NCI-H2171 treated with DMSO at 0.1 percent for 48 hours (cell line): ENCODE measurements around the gene RIT1.
"Not testable (repeated sequence)": the region's sequence is repeated elsewhere in the genome, so short reads cannot be mapped to it uniquely, and the experiment has no call there.

Experiments used
- DNase-seq: peaks from one replicate; lab custom pipeline; 2025; lab: John Stamatoyannopoulos, UW

RIT1 gene

GRCh38 chr1:155933591-155934096 is 22.5 kb upstream of the RIT1 start:
- DNase-seq: no peak

GRCh38 chr1:155932487-155932886 is 21.3 kb upstream of the RIT1 start:
- DNase-seq: no peak

- no peak for DNase-seq
Observed at GRCh38 chr1:155932081-155932480, 20.9 kb upstream of the RIT1 start.

- no peak for DNase-seq
Observed at GRCh38 chr1:155931332-155932038, 20.3 kb upstream of the RIT1 start.

GRCh38 chr1:155930725-155931124 is 19.6 kb upstream of the RIT1 start:
- not testable (repeated sequence) for DNase-seq

GRCh38 chr1:155929057-155929456 is 17.9 kb upstream of the RIT1 start:
- DNase-seq: no peak

GRCh38 chr1:155925506-155925905 is 14.4 kb upstream of the RIT1 start:
- DNase-seq: no peak

GRCh38 chr1:155920717-155921116 is 9.6 kb upstream of the RIT1 start:
- no peak for DNase-seq

- no peak for DNase-seq
Observed at GRCh38 chr1:155919801-155920200, 8.7 kb upstream of the RIT1 start.

- DNase-seq: no peak
Observed at GRCh38 chr1:155918660-155919059, 7.5 kb upstream of the RIT1 start.

- no peak for DNase-seq
Observed at GRCh38 chr1:155913969-155914757, 3.0 kb upstream of the RIT1 start.

GRCh38 chr1:155912056-155912536 is 947 bp upstream of the RIT1 start:
- DNase-seq: no peak

GRCh38 chr1:155910621-155911121 is 478 bp downstream of the RIT1 start:
- DNase-seq: peak; percentile 35

- DNase-seq: no peak
Observed at GRCh38 chr1:155909894-155910293, 1.3 kb downstream of the RIT1 start.

GRCh38 chr1:155904261-155904660 is 6.9 kb downstream of the RIT1 start:
- no peak for DNase-seq

- DNase-seq: no peak
Observed at GRCh38 chr1:155900161-155900560, 11.0 kb downstream of the RIT1 start.

GRCh38 chr1:155899683-155900082 is 11.5 kb downstream of the RIT1 start:
- no peak for DNase-seq

GRCh38 chr1:155898888-155899287 is 12.3 kb downstream of the RIT1 start:
- DNase-seq: no peak

GRCh38 chr1:155897746-155898145 is 13.4 kb downstream of the RIT1 start:
- DNase-seq: no peak

- DNase-seq: not testable (repeated sequence)
Observed at GRCh38 chr1:155896476-155896875, 14.7 kb downstream of the RIT1 start.

GRCh38 chr1:155895617-155896016 is 15.5 kb downstream of the RIT1 start:
- DNase-seq: not testable (repeated sequence)

- no peak for DNase-seq
Observed at GRCh38 chr1:155893389-155894142, 17.6 kb downstream of the RIT1 start.
